Neural cell (in vitro differentiated cells): ENCODE measurements around the gene TYSND1.

Experiments used
- CTCF ChIP-seq: fragments of 450-650 bp; IDR thresholded peaks from 2 replicates; pipeline ENCODE4 v1.5.1; 2014; ENCODE audit warnings: antibody characterized with exemption, mild to moderate bottlenecking, moderate library complexity; ENCODE audit not compliant: poor library complexity, severe bottlenecking
- EP300 ChIP-seq: fragments of 450-650 bp; conservative IDR thresholded peaks from 2 replicates; pipeline ENCODE4 v1.6.1; 2014; ENCODE audit warnings: antibody characterized with exemption, mild to moderate bottlenecking, moderate library complexity; ENCODE audit not compliant: poor library complexity, severe bottlenecking
- EZH2 ChIP-seq: fragments of 200-600, 300-800 bp; shearing (Covaris generic), sonication (generic); IDR thresholded peaks from 2 replicates; pipeline ENCODE4 v1.6.1; 2014; ENCODE audit warnings: antibody characterized with exemption, low read length, borderline replicate concordance, mild to moderate bottlenecking; ENCODE audit not compliant: insufficient read depth, poor library complexity, severe bottlenecking
- MXI1 ChIP-seq: fragments of 450-650 bp; conservative IDR thresholded peaks from 2 replicates; pipeline ENCODE4 v1.6.1; 2014; ENCODE audit warnings: antibody characterized with exemption, mild to moderate bottlenecking; ENCODE audit not compliant: poor library complexity, severe bottlenecking
- POLR2AphosphoS5 ChIP-seq: IDR thresholded peaks from 2 replicates; pipeline ENCODE4 v1.6.1; 2012
- RAD21 ChIP-seq: fragments of 450-650 bp; conservative IDR thresholded peaks from 2 replicates; pipeline ENCODE4 v1.6.1; 2014; ENCODE audit warnings: antibody characterized with exemption, mild to moderate bottlenecking, moderate library complexity
- REST ChIP-seq: IDR thresholded peaks from 2 replicates; pipeline ENCODE4 v1.6.1; 2012; ENCODE audit warnings: borderline replicate concordance
- SMC3 ChIP-seq: fragments of 450-650 bp; conservative IDR thresholded peaks from 2 replicates; pipeline ENCODE4 v1.6.1; 2014; ENCODE audit warnings: antibody characterized with exemption, mild to moderate bottlenecking, moderate library complexity; ENCODE audit not compliant: poor library complexity
- TAF1 ChIP-seq: IDR thresholded peaks from 2 replicates; pipeline ENCODE4 v1.6.1; 2012; ENCODE audit warnings: low read depth

GRCh38 chr10:70169649-70170364 lies 23.3 kb upstream of the TYSND1 start:
- no peak for TF ChIP-seq EZH2
- no peak for TF ChIP-seq SMC3
- TF ChIP-seq CTCF, result no peak
- TF ChIP-seq EP300, result no peak
- TF ChIP-seq POLR2AphosphoS5, result no peak
- no peak for TF ChIP-seq TAF1
- TF ChIP-seq MXI1, result no peak
- no peak for TF ChIP-seq REST
- TF ChIP-seq RAD21, result no peak
